Lower lobe of right lung (tissue), 2 donors: ENCODE data around the gene RPL3. TPM values are rescaled to one million over a fixed set of nuclear protein-coding genes. Genes with fewer than 3 reads are reported as not detected.
"Not testable (repeated sequence)": the region's sequence is repeated elsewhere in the genome, so short reads cannot be mapped to it uniquely, and the experiment has no call there.

ENCODE experiments used
- ATAC-seq, 2 donors: fragments of 200-7000 bp; cut with Tn5 transposase; one replicate each; pipeline ENCODE4 v1.9.1; 2020 to 2022; ENCODE audit warnings: mild to moderate bottlenecking in 2 of 2, moderate library complexity in 2 of 2
- DNase-seq: peaks from one replicate; pipeline ENCODE4 v3.0.0-alpha.2; 2020
- H3K27ac ChIP-seq: fragments of 200-600 bp; one replicate; pipeline ENCODE4 v1.8.0; 2022
- H3K27me3 ChIP-seq: fragments of 200-600 bp; one replicate; pipeline ENCODE4 v1.8.0; 2022; ENCODE audit warnings: low read depth
- H3K36me3 ChIP-seq: fragments of 200-600 bp; one replicate; pipeline ENCODE4 v1.8.0; 2022; ENCODE audit warnings: mild to moderate bottlenecking
- H3K4me1 ChIP-seq: fragments of 200-600 bp; one replicate; pipeline ENCODE4 v1.8.0; 2022
- H3K4me3 ChIP-seq: fragments of 200-600 bp; one replicate; pipeline ENCODE4 v1.8.0; 2022; ENCODE audit warnings: mild to moderate bottlenecking
- H3K9me3 ChIP-seq: fragments of 200-600 bp; one replicate; pipeline ENCODE4 v1.8.0; 2022
- CTCF ChIP-seq: fragments of 200-600 bp; IDR thresholded peaks from one replicate; pipeline ENCODE4 v1.8.0; 2022; ENCODE audit warnings: antibody characterized with exemption, mild to moderate bottlenecking
- intact Hi-C: fragments of 100-400 bp; cut with DNase I; formaldehyde crosslinking; loops from one replicate; pipeline ENCODE4 v1.11.0; 2022
- total RNA-seq: library from RNA; stranded (reverse); fragmentation: NEBNext Ultra II Directional; extraction: Animal tissue kit (Norgen Biotek cat#: 25700); gene quantifications from one replicate; pipeline ENCODE4 v1.2.1, GENCODE V29; 2021
- donor health status: DM: no; HTN: yes; CAD: no; lungs with severe emphysema.

Gene RPL3
- total RNA-seq, 1 donor from 2014 or later, result 1,467 TPM

DNA sequence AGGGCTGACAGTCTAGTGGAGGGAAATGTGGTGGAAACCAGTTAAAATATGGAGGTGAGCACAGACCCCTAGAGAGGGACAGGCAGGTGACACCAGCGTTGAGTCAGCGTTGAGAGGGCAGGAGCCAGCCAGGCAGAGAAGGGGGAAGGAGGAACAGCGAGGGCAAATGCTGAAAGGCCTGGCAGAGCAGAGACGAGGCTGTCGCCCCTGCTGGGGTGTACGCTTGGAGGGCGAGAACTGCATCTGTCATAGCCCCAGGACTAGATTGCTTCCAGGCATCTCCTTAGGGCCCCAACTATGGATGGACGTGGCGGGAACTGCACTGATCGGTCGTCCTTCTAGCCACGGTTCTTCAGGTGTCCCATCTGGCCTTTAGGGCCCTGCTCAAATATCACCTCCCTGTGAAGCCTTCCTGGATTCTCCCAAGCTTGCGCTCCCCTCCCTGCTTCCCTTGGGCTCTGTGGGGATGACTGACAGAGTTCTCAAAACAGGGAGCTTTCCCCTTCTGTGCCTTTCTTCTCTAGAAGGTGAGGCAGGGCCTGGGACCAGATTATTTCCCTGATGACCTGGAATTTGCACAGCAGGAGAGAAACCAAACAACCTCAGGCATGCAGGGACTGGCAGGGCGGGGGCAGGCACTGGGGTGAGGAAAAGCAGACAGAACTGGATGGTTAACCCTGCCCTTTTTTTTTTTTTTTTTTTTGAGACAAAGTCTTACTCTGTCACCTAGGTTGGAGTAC, 41.4 kb upstream of the RPL3 start:
- TF ChIP-seq CTCF, result no peak
- H3K27ac ChIP-seq, result no peak overlapping the region

DNA sequence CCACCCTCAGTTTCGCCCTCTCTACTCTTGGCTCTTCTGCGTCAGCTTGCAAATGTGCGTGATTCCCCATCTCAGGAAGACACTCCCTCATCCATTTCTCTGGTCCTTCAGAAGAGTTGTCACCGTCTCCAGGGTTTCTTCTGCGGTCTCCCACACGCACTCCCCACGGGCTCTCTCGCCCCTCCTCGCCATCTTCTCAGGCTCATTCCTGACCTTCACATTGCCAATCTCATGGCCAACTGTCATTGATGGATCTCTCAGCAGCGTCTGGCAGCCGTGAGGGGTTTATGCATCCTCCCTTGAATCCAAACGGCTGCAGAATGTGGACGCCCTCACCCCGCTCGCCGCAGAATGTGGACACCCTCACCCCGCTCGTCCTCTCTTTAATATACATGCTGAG, 40.8 kb upstream of the RPL3 start:
- no peak for DNase-seq
- H3K9me3 ChIP-seq, result no peaks in the 10 kb centered on the region
- ATAC-seq, result no peak
- no peaks in the 10 kb centered on the region for H3K36me3 ChIP-seq
- no peaks in the 10 kb centered on the region for H3K27me3 ChIP-seq
- TF ChIP-seq CTCF, result no peak
- no peak overlapping the region for H3K27ac ChIP-seq
- no peak overlapping the region for H3K4me3 ChIP-seq
- intact Hi-C loops, result no loop called here
- H3K4me1 ChIP-seq, result no peaks in the 10 kb centered on the region

More for the DNA sequence above, 41.4 kb upstream of the RPL3 start:
- Histone ChIP-seq H3K4me1 (no peaks in the 10 kb centered on the region), H3K36me3 (no peaks in the 10 kb centered on the region), H3K27me3 (no peaks in the 10 kb centered on the region), H3K4me3 (no peak overlapping the region), H3K9me3 (no peaks in the 10 kb centered on the region)
- no peak for ATAC-seq
- intact Hi-C loops, result no loop called here
- no peak for DNase-seq

DNA sequence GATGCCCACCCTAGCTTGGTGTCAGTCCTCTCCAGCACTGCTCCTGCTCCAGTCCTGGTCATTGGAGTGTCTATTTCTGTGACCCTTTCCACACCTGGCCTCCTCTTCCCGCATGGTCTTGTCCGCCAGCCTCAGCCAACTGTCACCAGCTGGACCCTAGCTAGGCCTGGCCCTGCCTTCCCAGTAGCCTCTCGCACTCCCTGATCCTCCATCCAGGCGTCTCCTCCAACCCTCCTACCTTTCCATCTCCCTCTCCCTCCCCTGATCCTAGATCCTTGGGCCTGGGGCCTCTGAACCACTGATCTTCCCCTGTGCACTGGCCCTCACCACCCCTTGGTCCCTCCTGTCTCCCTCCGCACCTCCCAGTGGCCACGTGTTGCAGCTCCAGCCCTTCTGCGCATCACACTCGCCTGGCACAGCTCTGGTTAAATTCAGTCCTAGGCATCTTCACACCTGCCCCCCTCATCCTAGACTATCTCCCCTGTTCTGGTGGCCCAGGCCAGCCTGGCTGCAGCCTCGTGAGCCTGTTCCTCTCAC, 40.3 kb upstream of the RPL3 start:
- Histone ChIP-seq H3K27me3 (no peaks in the 10 kb centered on the region), H3K4me3 (no peak overlapping the region), H3K4me1 (no peaks in the 10 kb centered on the region), H3K27ac (no peak overlapping the region), H3K9me3 (no peaks in the 10 kb centered on the region), H3K36me3 (no peaks in the 10 kb centered on the region)
- no peak for TF ChIP-seq CTCF
- intact Hi-C loops, result no loop called here
- ATAC-seq (no peak), DNase-seq (no peak)

- intact Hi-C loops, H3K27me3 ChIP-seq, DNase-seq, H3K36me3 ChIP-seq, H3K9me3 ChIP-seq, H3K4me3 ChIP-seq, H3K4me1 ChIP-seq, ATAC-seq, H3K27ac ChIP-seq: not testable (repeated sequence)
Measured at GRCh38 chr22:39358197-39358596, 38.8 kb upstream of the RPL3 start.

GRCh38 chr22:39357110-39358108, 38.0 kb upstream of the RPL3 start:
- H3K27ac ChIP-seq, intact Hi-C loops, H3K36me3 ChIP-seq, DNase-seq, H3K27me3 ChIP-seq, ATAC-seq, H3K4me1 ChIP-seq, H3K9me3 ChIP-seq, H3K4me3 ChIP-seq: not testable (repeated sequence)

GRCh38 chr22:39356464-39356863, 37.0 kb upstream of the RPL3 start:
- Histone ChIP-seq H3K9me3 (no peaks in the 10 kb centered on the region), H3K4me3 (no peak overlapping the region), H3K4me1 (no peaks in the 10 kb centered on the region), H3K27me3 (no peaks in the 10 kb centered on the region), H3K36me3 (no peaks in the 10 kb centered on the region), H3K27ac (no peak overlapping the region)
- intact Hi-C loops, result no loop called here
- no peak for TF ChIP-seq CTCF
- DNase-seq (no peak), ATAC-seq (no peak)

- DNase-seq, H3K27ac ChIP-seq, intact Hi-C loops, H3K9me3 ChIP-seq, H3K27me3 ChIP-seq, H3K36me3 ChIP-seq, H3K4me1 ChIP-seq, H3K4me3 ChIP-seq, ATAC-seq: not testable (repeated sequence)
Measured at GRCh38 chr22:39355805-39356204, 36.4 kb upstream of the RPL3 start.
